Measurements from ENCODE around the gene CCDC63. TPM values are rescaled to one million over a fixed set of nuclear protein-coding genes. Genes with fewer than 3 reads are reported as not detected.

CCDC63 gene
- total RNA-seq, 3 donors from 2014 or later = not detected

- Histone ChIP-seq H3K4me1 (no peaks in the 10 kb centered on the region), H3K36me3 (no peaks in the 10 kb centered on the region), H3K4me3 (no peak overlapping the region), H3K27me3 (no peaks in the 10 kb centered on the region), H3K27ac (no peak overlapping the region), H3K9me3 (no peaks in the 10 kb centered on the region)
- no peak for DNase-seq (ENCODE audit: low spot score in 2 of 2)
- intact Hi-C loops (cut with DNase I; ENCODE audit: low total_unique reads) = no loop called here
- TF ChIP-seq POLR2AphosphoS5 (IDR thresholded peaks at IDR 0.05) (no peak), CTCF (IDR thresholded peaks at IDR 0.05) (no peak), POLR2A (IDR thresholded peaks at IDR 0.05) (no peak)
Measured at GRCh38 chr12:110869803-110870202, 23.0 kb downstream of the CCDC63 start.

- no peak overlapping the region for H3K27ac ChIP-seq
- TF ChIP-seq CTCF (IDR thresholded peaks at IDR 0.05) = no peak
- TF ChIP-seq POLR2AphosphoS5 (IDR thresholded peaks at IDR 0.05) = no peak
- no peak for TF ChIP-seq POLR2A (IDR thresholded peaks at IDR 0.05)
Measured at GRCh38 chr12:110872100-110872499, 25.3 kb downstream of the CCDC63 start.

GRCh38 chr12:110874351-110874750 lies 27.6 kb downstream of the CCDC63 start:
- no peaks in the 10 kb centered on the region for H3K4me1 ChIP-seq
- no peak overlapping the region for H3K4me3 ChIP-seq
- H3K36me3 ChIP-seq = no peaks in the 10 kb centered on the region
- intact Hi-C loops (cut with DNase I; ENCODE audit: low total_unique reads) = no loop called here
- DNase-seq (ENCODE audit: low spot score in 2 of 2) = no peak
- H3K27me3 ChIP-seq = no peaks in the 10 kb centered on the region
- H3K9me3 ChIP-seq = no peaks in the 10 kb centered on the region
- H3K27ac ChIP-seq = no peak overlapping the region
- TF ChIP-seq POLR2A (IDR thresholded peaks at IDR 0.05) (no peak), POLR2AphosphoS5 (IDR thresholded peaks at IDR 0.05) (no peak), CTCF (IDR thresholded peaks at IDR 0.05) (no peak)

More at GRCh38 chr12:110872100-110872499, 25.3 kb downstream of the CCDC63 start:
- H3K27me3 ChIP-seq = no peaks in the 10 kb centered on the region
- H3K36me3 ChIP-seq = no peaks in the 10 kb centered on the region
- no peaks in the 10 kb centered on the region for H3K4me1 ChIP-seq
- no peak for DNase-seq (ENCODE audit: low spot score in 2 of 2)
- H3K9me3 ChIP-seq = no peaks in the 10 kb centered on the region
- intact Hi-C loops (cut with DNase I; ENCODE audit: low total_unique reads) = no loop called here
- H3K4me3 ChIP-seq = no peak overlapping the region

GRCh38 chr12:110874781-110875180 lies 28.0 kb downstream of the CCDC63 start:
- no peaks in the 10 kb centered on the region for H3K9me3 ChIP-seq
- no peak for TF ChIP-seq POLR2A (IDR thresholded peaks at IDR 0.05)
- no peak for TF ChIP-seq CTCF (IDR thresholded peaks at IDR 0.05)
- TF ChIP-seq POLR2AphosphoS5 (IDR thresholded peaks at IDR 0.05) = no peak
- intact Hi-C loops (cut with DNase I; ENCODE audit: low total_unique reads) = no loop called here
- H3K27me3 ChIP-seq = no peaks in the 10 kb centered on the region
- H3K4me1 ChIP-seq = no peaks in the 10 kb centered on the region
- no peak overlapping the region for H3K27ac ChIP-seq
- no peaks in the 10 kb centered on the region for H3K36me3 ChIP-seq
- no peak overlapping the region for H3K4me3 ChIP-seq
- no peak for DNase-seq (ENCODE audit: low spot score in 2 of 2)

GRCh38 chr12:110880651-110881050 lies 33.9 kb downstream of the CCDC63 start:
- no peak for DNase-seq (ENCODE audit: low spot score in 2 of 2)
- TF ChIP-seq POLR2A (IDR thresholded peaks at IDR 0.05) (no peak), CTCF (IDR thresholded peaks at IDR 0.05) (no peak), POLR2AphosphoS5 (IDR thresholded peaks at IDR 0.05) (no peak)
- Histone ChIP-seq H3K9me3 (no peaks in the 10 kb centered on the region), H3K27me3 (no peaks in the 10 kb centered on the region), H3K27ac (no peak overlapping the region), H3K36me3 (no peaks in the 10 kb centered on the region), H3K4me1 (no peaks in the 10 kb centered on the region), H3K4me3 (no peak overlapping the region)
- intact Hi-C loops (cut with DNase I; ENCODE audit: low total_unique reads) = loop anchor here (2.0 kb wide), 1 partner anchor 38 kb away; no protein-coding TSS in a partner anchor

All from breast epithelium (tissue), 4 donors.